Smooth muscle cell (in vitro differentiated cells): ENCODE results near the gene ATP6V0B. TPM values are rescaled to one million over a fixed set of nuclear protein-coding genes. Genes with fewer than 3 reads are reported as not detected.

Experiments
- DNase-seq: peaks from one replicate; lab custom pipeline; 2025; ENCODE audit not compliant: unreplicated experiment; lab: John Stamatoyannopoulos, UW
- H2AFZ ChIP-seq: fragments of 200-600 bp; sonication (generic); 2 replicates; pipeline ENCODE4 v1.6.0; 2016; ENCODE audit warnings: antibody characterized with exemption, low read depth, mild to moderate bottlenecking
- H3F3A ChIP-seq: fragments of 200-600 bp; sonication (generic); 2 replicates; pipeline ENCODE4 v1.6.0; 2017; ENCODE audit warnings: antibody characterized with exemption, low read depth
- H3K27ac ChIP-seq: fragments of 200-600 bp; sonication (generic); 2 replicates; pipeline ENCODE4 v1.5.1; 2016; ENCODE audit warnings: low read depth, mild to moderate bottlenecking
- H3K27me3 ChIP-seq: fragments of 200-600 bp; sonication (generic); 2 replicates; pipeline ENCODE4 v1.6.1; 2016; ENCODE audit warnings: low read depth, mild to moderate bottlenecking
- H3K36me3 ChIP-seq: fragments of 200-600 bp; sonication (generic); 2 replicates; pipeline ENCODE4 v1.5.1; 2016; ENCODE audit warnings: low read depth
- H3K4me1 ChIP-seq: fragments of 200-600 bp; sonication (generic); 2 replicates; pipeline ENCODE4 v1.5.1; 2016; ENCODE audit warnings: low read depth
- H3K4me2 ChIP-seq: fragments of 200-600 bp; sonication (generic); 2 replicates; pipeline ENCODE4 v1.6.0; 2016; ENCODE audit warnings: mild to moderate bottlenecking
- H3K4me3 ChIP-seq: fragments of 200-600 bp; sonication (generic); 2 replicates; pipeline ENCODE4 v1.5.1; 2016; ENCODE audit warnings: mild to moderate bottlenecking
- H3K79me2 ChIP-seq: fragments of 200-600 bp; sonication (generic); 2 replicates; pipeline ENCODE4 v1.6.0; 2016; ENCODE audit warnings: low read depth, mild to moderate bottlenecking
- H3K9ac ChIP-seq: fragments of 200-600 bp; sonication (generic); 2 replicates; pipeline ENCODE4 v1.6.0; 2016; ENCODE audit warnings: low read depth
- H3K9me3 ChIP-seq: fragments of 200-600 bp; sonication (generic); replicated peaks from 2 replicates; pipeline ENCODE4 v1.5.1; 2016; ENCODE audit warnings: low read depth
- H4K20me1 ChIP-seq: fragments of 200-600 bp; sonication (generic); 2 replicates; pipeline ENCODE4 v1.6.0; 2016; ENCODE audit warnings: low read depth
- CTCF ChIP-seq: fragments of 200-600 bp; sonication (generic); IDR thresholded peaks from 2 replicates; pipeline ENCODE4 v1.5.1; 2017; ENCODE audit warnings: borderline replicate concordance, mild to moderate bottlenecking, antibody characterized with exemption; ENCODE audit not compliant: insufficient read depth, poor library complexity, severe bottlenecking
- WGBS: methylation state at CpG from one replicate; pipeline ENCODE4 v1.1.7; 2016; ENCODE audit warnings: low lambda C conversion rate; 5-methylcytosine and 5-hydroxymethylcytosine counted together
- polyA plus RNA-seq: library from polyadenylated mRNA; unstranded; fragments of >200 nt; fragmentation: Nextera tagmentation; extraction: Ambion mirVana; gene quantifications from 2 replicates; pipeline ENCODE4 v1.2.1, GENCODE V29; 2016
- total RNA-seq: library from RNA; depleted of rRNA; stranded (reverse); fragments of >200 nt; gene quantifications from 2 replicates; pipeline ENCODE4 v1.2.3, GENCODE V29; 2014

The ATP6V0B gene
- total and polyA plus RNA-seq, 2 experiments from 2014 or later, result 106 to 203 TPM

- H3K9me3 ChIP-seq, result no peaks in the 10 kb centered on the region
- DNase-seq, result no peak
- H3F3A ChIP-seq, result peaks cover 10% of the 10 kb centered on the region
- H3K4me2 ChIP-seq, result no peak overlapping the region
- no peaks in the 10 kb centered on the region for H3K79me2 ChIP-seq
- H3K4me3 ChIP-seq, result no peak overlapping the region
- no peak overlapping the region for H3K9ac ChIP-seq
- H3K36me3 ChIP-seq, result no peaks in the 10 kb centered on the region
- H3K27me3 ChIP-seq, result no peaks in the 10 kb centered on the region
- no peaks in the 10 kb centered on the region for H4K20me1 ChIP-seq
- WGBS, result 93% methylated on average over 7 of the region's 7 CpGs
- no peak for TF ChIP-seq CTCF
- no peak overlapping the region for H2AFZ ChIP-seq
- H3K27ac ChIP-seq, result no peak overlapping the region
- peaks cover 11% of the 10 kb centered on the region for H3K4me1 ChIP-seq
Measured at GRCh38 chr1:43994071-43994470, 19.3 kb downstream of the ATP6V0B start.

GRCh38 chr1:43994794-43995790, 20.3 kb downstream of the ATP6V0B start:
- Histone ChIP-seq H3F3A (peaks cover 10% of the 10 kb centered on the region), H3K4me3 (no peak overlapping the region), H3K4me2 (no peak overlapping the region), H3K27ac (no peak overlapping the region), H4K20me1 (no peaks in the 10 kb centered on the region), H3K36me3 (no peaks in the 10 kb centered on the region), H2AFZ (no peak overlapping the region), H3K9ac (no peak overlapping the region), H3K27me3 (no peaks in the 10 kb centered on the region), H3K79me2 (no peaks in the 10 kb centered on the region), H3K9me3 (no peaks in the 10 kb centered on the region), H3K4me1 (peaks cover 11% of the 10 kb centered on the region)
- peak; percentile 11 for TF ChIP-seq CTCF
- 80% methylated on average over 15 of the region's 15 CpGs for WGBS
- DNase-seq, result no peak

GRCh38 chr1:43995984-43996732, 21.4 kb downstream of the ATP6V0B start:
- Histone ChIP-seq H2AFZ (no peak overlapping the region), H3K4me2 (no peak overlapping the region), H3K4me1 (peaks cover 6% of the 10 kb centered on the region), H3K9me3 (no peaks in the 10 kb centered on the region), H3K27ac (no peak overlapping the region), H4K20me1 (no peaks in the 10 kb centered on the region), H3F3A (peaks cover 10% of the 10 kb centered on the region), H3K4me3 (no peak overlapping the region), H3K27me3 (no peaks in the 10 kb centered on the region), H3K36me3 (no peaks in the 10 kb centered on the region), H3K79me2 (no peaks in the 10 kb centered on the region), H3K9ac (no peak overlapping the region)
- 87% methylated on average over 21 of the region's 21 CpGs for WGBS
- no peak for DNase-seq
- no peak for TF ChIP-seq CTCF
